Measurements from ENCODE around the gene RBM48. TPM values are rescaled to one million over a fixed set of nuclear protein-coding genes. Genes with fewer than 3 reads are reported as not detected.
A peak's percentile ranks its signal among the peaks of the same experiment; 100 is the strongest.

RBM48 gene
- total and polyA plus RNA-seq, 9 of the 15 experiments (the other 6 are each of a cell fraction or from before 2014, with no cell fraction given) = 9.9 to 35.1 (median 16.3) TPM

GRCh38 chr7:92557808-92558362 is 29.3 kb downstream of the RBM48 start (continued):
- no peak for TF ChIP-seq PBX2 (CRISPR knock-in tag; IDR thresholded peaks at IDR 0.05; ENCODE audit: low read depth)
- no peak for TF ChIP-seq PBX2 (tag; conservative IDR thresholded peaks at IDR 0.05; ENCODE audit: low read depth)
- TF ChIP-seq ZNF778 (CRISPR knock-in tag; IDR thresholded peaks at IDR 0.05) = no peak
- TF ChIP-seq ZFP1 (CRISPR knock-in tag; IDR thresholded peaks at IDR 0.05) = no peak
- peak; percentile 38; the same call in 1 of the 2 replicates for TF ChIP-seq RFX1 (IDR thresholded peaks at IDR 0.05)
- TF ChIP-seq POLR2AphosphoS2 (IDR thresholded peaks at IDR 0.05; ENCODE audit: low read length) = peak; percentile 66; the same call in 1 of the 2 replicates
- TF ChIP-seq ZNF232 (CRISPR knock-in tag; IDR thresholded peaks at IDR 0.05) = no peak
- TF ChIP-seq XRCC4 (IDR thresholded peaks at IDR 0.05; ENCODE audit: extremely low read depth, insufficient read depth, insufficient read length) = no peak
- 0 out of 2 replicates have a peak, but pooled peaks have one; percentile 38 for TF ChIP-seq MYNN (IDR thresholded peaks at IDR 0.05)
- no peak for TF ChIP-seq MYNN (CRISPR knock-in tag; IDR thresholded peaks at IDR 0.05)
- no peak for TF ChIP-seq ZNF77 (CRISPR knock-in tag; IDR thresholded peaks at IDR 0.05)
- TF ChIP-seq TRIM24 (IDR thresholded peaks at IDR 0.05) = no peak
- TF ChIP-seq ZNF12 (CRISPR knock-in tag; IDR thresholded peaks at IDR 0.05) = no peak
- peak; percentile 15; the same call in 1 of the 2 replicates for TF ChIP-seq POLR2AphosphoS5 (IDR thresholded peaks at IDR 0.05; ENCODE audit: control insufficient read depth, insufficient read depth, low read depth, low read length)
- no peak for TF ChIP-seq NR2C1 (IDR thresholded peaks at IDR 0.05)
- TF ChIP-seq NR2C1 (tag; IDR thresholded peaks at IDR 0.05) = no peak
- TF ChIP-seq THRB (CRISPR knock-in tag; conservative IDR thresholded peaks at IDR 0.05) = 0 out of 2 replicates have a peak, but pooled peaks have one; percentile 33
- TF ChIP-seq ZKSCAN8 (CRISPR knock-in tag; IDR thresholded peaks at IDR 0.05) = no peak
